Naive thymus-derived CD8-positive, alpha-beta T cell (primary cell): ENCODE data around the gene SLC2A1. TPM values are rescaled to one million over a fixed set of nuclear protein-coding genes. Genes with fewer than 3 reads are reported as not detected.

Source experiments
- ATAC-seq, 2 donors: fragments of 150-1000 bp; cut with Tn5 transposase in 1 of 2; sonication (Bioruptor Pico), chemical (Tn5 transposase) in 1 of 2; 1 replicate in 1 of 2; 2 replicates in 1 of 2; pipeline ENCODE4 v1.10.0; 2021; ENCODE audit warnings: mild to moderate bottlenecking in 2 of 2, moderate library complexity in 2 of 2
- POLR2A ChIA-PET: fragments of 350-600 bp; sonication (Branson Sonifier 250); formaldehyde crosslinking; loops from one replicate; lab custom pipeline; 2021; ENCODE audit warnings: antibody characterized with exemption; lab: Charles Lee
- DNase-seq, 10 donors: peaks; one replicate each; pipeline versions ENCODE4 v3.0.0 to v3.0.0-alpha.2; 2020 to 2022
- H3K27ac Mint-ChIP-seq, 10 donors: one replicate each; pipeline ENCODE4 v1.8.0; 2020 to 2022; ENCODE audit warnings: mild to moderate bottlenecking in 10 of 10, mixed read lengths in 10 of 10, moderate library complexity in 4 of 10, inconsistent platforms in 1 of 10
- H3K27me3 Mint-ChIP-seq, 5 donors: one replicate each; pipeline ENCODE4 v1.8.0; 2021 to 2022; ENCODE audit warnings: mixed read lengths in 5 of 5
- H3K36me3 Mint-ChIP-seq, 3 donors: one replicate each; pipeline ENCODE4 v1.8.0; 2020 to 2022; ENCODE audit warnings: mixed read lengths in 3 of 3, mild to moderate bottlenecking in 2 of 3, inconsistent platforms in 1 of 3
- H3K4me1 Mint-ChIP-seq, 4 donors: one replicate each; pipeline ENCODE4 v1.8.0; 2021 to 2022; ENCODE audit warnings: mixed read lengths in 4 of 4
- H3K4me3 Mint-ChIP-seq, 10 donors: one replicate each; pipeline ENCODE4 v1.8.0; 2020 to 2022; ENCODE audit warnings: mild to moderate bottlenecking in 10 of 10, mixed read lengths in 10 of 10, moderate library complexity in 6 of 10, inconsistent platforms in 1 of 10
- H3K9me3 Mint-ChIP-seq, 9 donors: one replicate each; pipeline ENCODE4 v1.8.0; 2020 to 2022; ENCODE audit warnings: mixed read lengths in 9 of 9, mild to moderate bottlenecking in 3 of 9, inconsistent platforms in 1 of 9, moderate library complexity in 1 of 9
- polyA plus RNA-seq, 3 donors: library from polyadenylated mRNA; unstranded; fragments of 300-500 nt; fragmentation: Illumina TruSeq; gene quantifications; one replicate each; pipeline ENCODE4 v1.2.3, GENCODE V29; 2021
- total RNA-seq, 8 experiments: library from RNA in 2 of 8; stranded (reverse) in 2 of 8; gene quantifications; one replicate each; pipeline ENCODE4 v1.2.3 and lab custom pipeline; 2021 to 2026

Gene SLC2A1
- total and polyA plus RNA-seq, 5 experiments from 2014 or later = 17.7 to 57.3 (median 22.8) TPM

DNA sequence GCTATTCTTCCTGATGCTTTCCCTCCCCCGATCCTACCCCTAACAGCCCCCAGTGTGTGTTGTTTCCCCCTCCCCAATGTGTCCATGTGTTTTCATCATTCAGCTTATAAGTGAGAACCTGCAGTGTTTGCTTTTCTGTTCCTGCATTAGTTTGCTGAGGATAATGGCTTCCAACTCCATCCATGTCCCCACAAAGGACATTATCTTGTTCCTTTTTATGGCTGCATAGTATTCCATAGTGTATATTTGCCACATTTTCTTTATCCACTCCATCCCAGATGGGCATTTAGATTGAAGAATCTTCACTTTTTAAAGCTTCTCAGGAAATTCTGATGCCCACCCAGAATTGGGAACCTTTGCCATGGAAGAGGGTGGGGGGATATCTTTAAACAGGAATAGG, 19.0 kb upstream of the SLC2A1 start:
- no peak for ATAC-seq
- Mint-ChIP-seq H3K4me1 (peaks cover 0 to 9% (median 2%) of the 10 kb centered on the region in 4 donors), H3K27me3 (no peaks in the 10 kb centered on the region), H3K36me3 (peaks cover 0 to 7% (median 4%) of the 10 kb centered on the region in 3 donors), H3K27ac (no peak overlapping the region), H3K9me3 (no peaks in the 10 kb centered on the region), H3K4me3 (no peak overlapping the region)
- DNase-seq = no peak
- POLR2A ChIA-PET = no interaction called here

DNA sequence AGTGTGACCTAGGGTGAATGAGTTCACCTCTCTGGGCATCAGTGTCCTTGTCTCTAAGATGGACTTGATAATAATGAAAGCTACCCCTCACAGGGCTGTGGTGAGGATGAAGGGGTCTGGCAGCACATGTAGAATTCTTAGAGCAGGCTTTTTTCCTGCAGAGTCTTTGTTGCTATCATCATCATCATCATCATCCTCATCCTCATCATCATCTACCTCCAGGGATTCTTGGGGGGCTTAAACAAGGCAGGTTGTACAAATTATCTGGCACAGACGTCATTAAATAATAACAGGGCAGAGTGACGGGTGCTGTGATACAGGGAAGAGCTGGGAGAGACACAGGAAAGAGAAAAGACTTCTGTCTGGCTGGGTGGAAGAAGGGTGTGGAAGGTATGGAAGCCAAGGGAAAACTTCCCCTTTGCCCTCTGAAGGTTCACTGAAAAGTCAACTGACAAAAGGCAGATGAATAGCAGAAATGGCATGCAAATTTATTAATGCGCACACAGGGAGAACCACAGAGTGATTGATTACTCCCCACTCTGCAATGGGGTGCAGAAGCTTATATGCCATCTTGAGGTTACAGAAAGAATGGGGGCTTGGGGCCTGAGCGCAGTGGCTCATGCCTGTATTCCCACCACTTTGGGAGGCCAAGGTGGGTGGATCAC, 17.0 kb upstream of the SLC2A1 start:
- Mint-ChIP-seq H3K36me3 (peaks cover 0 to 4% (median 2%) of the 10 kb centered on the region in 3 donors), H3K27ac (peak overlapping the region in 1 of 10 donors; percentile 20), H3K4me1 (peaks cover 0 to 5% (median 0%) of the 10 kb centered on the region in 4 donors), H3K9me3 (no peaks in the 10 kb centered on the region), H3K27me3 (no peaks in the 10 kb centered on the region), H3K4me3 (no peak overlapping the region)
- no peak for DNase-seq
- POLR2A ChIA-PET = no interaction called here
- ATAC-seq = no peak

GRCh38 chr1:42974767-42975437, 16.2 kb upstream of the SLC2A1 start:
- POLR2A ChIA-PET = interaction anchor here (0.7 kb wide), 1 partner anchor 59 kb away, joined by 3 read pairs; no protein-coding TSS in a partner anchor
- H3K27ac Mint-ChIP-seq = peak overlapping the region in 1 of 10 donors; percentile 15
- no peak overlapping the region for H3K4me3 Mint-ChIP-seq

GRCh38 chr1:42973799-42974198, 15.1 kb upstream of the SLC2A1 start:
- peak overlapping the region in 1 of 10 donors; percentile 47 for H3K27ac Mint-ChIP-seq
- DNase-seq (no peak), ATAC-seq (no peak)
- H3K4me3 Mint-ChIP-seq = no peak overlapping the region
- no peaks in the 10 kb centered on the region for H3K27me3 Mint-ChIP-seq
- no peaks in the 10 kb centered on the region for H3K4me1 Mint-ChIP-seq
- H3K9me3 Mint-ChIP-seq = no peaks in the 10 kb centered on the region
- peaks cover 0 to 3% (median 2%) of the 10 kb centered on the region in 3 donors for H3K36me3 Mint-ChIP-seq
- POLR2A ChIA-PET = interaction anchor here (0.6 kb wide), 1 partner anchor 41 kb away, joined by 3 read pairs; no protein-coding TSS in a partner anchor

More at GRCh38 chr1:42974767-42975437, 16.2 kb upstream of the SLC2A1 start:
- no peaks in the 10 kb centered on the region for H3K9me3 Mint-ChIP-seq
- no peak for ATAC-seq
- H3K4me1 Mint-ChIP-seq = no peaks in the 10 kb centered on the region
- peaks cover 0 to 4% (median 2%) of the 10 kb centered on the region in 3 donors for H3K36me3 Mint-ChIP-seq
- DNase-seq = no peak
- no peaks in the 10 kb centered on the region for H3K27me3 Mint-ChIP-seq

- peaks cover 0 to 3% (median 0%) of the 10 kb centered on the region in 3 donors for H3K36me3 Mint-ChIP-seq
- ATAC-seq (no peak), DNase-seq (no peak)
- H3K27me3 Mint-ChIP-seq = no peaks in the 10 kb centered on the region
- H3K9me3 Mint-ChIP-seq = no peaks in the 10 kb centered on the region
- no peak overlapping the region for H3K4me3 Mint-ChIP-seq
- H3K4me1 Mint-ChIP-seq = no peaks in the 10 kb centered on the region
- POLR2A ChIA-PET = no interaction called here
- H3K27ac Mint-ChIP-seq = no peak overlapping the region
Measured at GRCh38 chr1:42973286-42973685, 14.6 kb upstream of the SLC2A1 start.

GRCh38 chr1:42971841-42972291, 13.2 kb upstream of the SLC2A1 start:
- no peak overlapping the region for H3K27ac Mint-ChIP-seq
- no peak overlapping the region for H3K4me3 Mint-ChIP-seq
- POLR2A ChIA-PET = interaction anchor here (0.6 to 0.7 kb wide), 2 partner anchors 10 to 98 kb away, joined by 3 read pairs; no protein-coding TSS in a partner anchor
- H3K27me3 Mint-ChIP-seq = no peaks in the 10 kb centered on the region
- no peak for DNase-seq
- no peaks in the 10 kb centered on the region for H3K36me3 Mint-ChIP-seq
- no peak for ATAC-seq
- H3K4me1 Mint-ChIP-seq = no peaks in the 10 kb centered on the region
- H3K9me3 Mint-ChIP-seq = no peaks in the 10 kb centered on the region

DNA sequence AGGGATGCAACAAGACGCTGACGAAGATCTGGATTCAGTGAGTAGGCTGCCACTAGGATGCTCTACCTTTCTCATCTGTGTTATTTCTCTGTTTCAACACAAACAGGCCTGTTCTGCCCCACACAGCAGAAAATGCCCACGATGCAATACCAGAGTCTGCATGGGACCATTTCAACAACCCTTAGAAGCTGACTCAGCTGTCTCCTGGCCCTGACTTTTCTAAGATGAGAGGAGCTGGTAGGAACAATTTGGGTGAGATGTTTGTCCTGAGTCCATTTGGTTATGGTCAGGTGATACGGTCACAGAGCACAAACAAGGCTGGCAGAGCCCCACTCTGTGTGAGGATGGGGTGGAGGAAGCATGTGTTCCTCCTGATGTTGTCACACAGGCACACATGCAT, 11.5 kb upstream of the SLC2A1 start:
- ATAC-seq = no peak
- H3K27me3 Mint-ChIP-seq = no peaks in the 10 kb centered on the region
- no peaks in the 10 kb centered on the region for H3K36me3 Mint-ChIP-seq
- H3K4me1 Mint-ChIP-seq = no peaks in the 10 kb centered on the region
- POLR2A ChIA-PET = no interaction called here
- H3K9me3 Mint-ChIP-seq = no peaks in the 10 kb centered on the region
- no peak for DNase-seq
- peak overlapping the region in 1 of 10 donors; percentile 16 for H3K27ac Mint-ChIP-seq
- H3K4me3 Mint-ChIP-seq = no peak overlapping the region

DNA sequence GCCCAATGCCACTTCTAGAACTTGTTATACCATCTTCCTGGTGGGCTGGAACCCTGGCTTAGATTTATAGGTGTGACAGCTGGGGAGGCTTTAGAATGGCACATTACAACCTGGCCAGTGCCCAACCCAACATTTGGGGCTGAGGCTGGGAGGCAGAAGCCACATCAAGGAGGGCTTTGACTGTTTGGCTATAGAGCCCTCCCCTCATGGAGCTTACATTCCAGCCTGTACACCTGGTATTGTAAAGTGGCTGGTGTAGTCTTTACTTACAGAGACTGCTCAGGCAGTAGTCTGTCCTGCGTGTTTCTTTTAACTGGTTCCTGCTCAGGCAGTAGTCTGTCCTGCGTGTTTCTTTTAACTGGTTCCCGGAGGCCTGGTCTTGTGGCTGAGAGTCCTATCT, 10.0 kb upstream of the SLC2A1 start:
- POLR2A ChIA-PET = interaction anchor here (1.0 kb wide), 1 partner anchor 9 kb away, joined by 5 read pairs; no protein-coding TSS in a partner anchor
- ATAC-seq (no peak), DNase-seq (no peak)
- Mint-ChIP-seq H3K4me3 (no peak overlapping the region), H3K36me3 (no peaks in the 10 kb centered on the region), H3K9me3 (no peaks in the 10 kb centered on the region), H3K27me3 (no peaks in the 10 kb centered on the region), H3K27ac (no peak overlapping the region), H3K4me1 (peaks cover under 1 to 2% (median 1%) of the 10 kb centered on the region in 4 donors)

DNA sequence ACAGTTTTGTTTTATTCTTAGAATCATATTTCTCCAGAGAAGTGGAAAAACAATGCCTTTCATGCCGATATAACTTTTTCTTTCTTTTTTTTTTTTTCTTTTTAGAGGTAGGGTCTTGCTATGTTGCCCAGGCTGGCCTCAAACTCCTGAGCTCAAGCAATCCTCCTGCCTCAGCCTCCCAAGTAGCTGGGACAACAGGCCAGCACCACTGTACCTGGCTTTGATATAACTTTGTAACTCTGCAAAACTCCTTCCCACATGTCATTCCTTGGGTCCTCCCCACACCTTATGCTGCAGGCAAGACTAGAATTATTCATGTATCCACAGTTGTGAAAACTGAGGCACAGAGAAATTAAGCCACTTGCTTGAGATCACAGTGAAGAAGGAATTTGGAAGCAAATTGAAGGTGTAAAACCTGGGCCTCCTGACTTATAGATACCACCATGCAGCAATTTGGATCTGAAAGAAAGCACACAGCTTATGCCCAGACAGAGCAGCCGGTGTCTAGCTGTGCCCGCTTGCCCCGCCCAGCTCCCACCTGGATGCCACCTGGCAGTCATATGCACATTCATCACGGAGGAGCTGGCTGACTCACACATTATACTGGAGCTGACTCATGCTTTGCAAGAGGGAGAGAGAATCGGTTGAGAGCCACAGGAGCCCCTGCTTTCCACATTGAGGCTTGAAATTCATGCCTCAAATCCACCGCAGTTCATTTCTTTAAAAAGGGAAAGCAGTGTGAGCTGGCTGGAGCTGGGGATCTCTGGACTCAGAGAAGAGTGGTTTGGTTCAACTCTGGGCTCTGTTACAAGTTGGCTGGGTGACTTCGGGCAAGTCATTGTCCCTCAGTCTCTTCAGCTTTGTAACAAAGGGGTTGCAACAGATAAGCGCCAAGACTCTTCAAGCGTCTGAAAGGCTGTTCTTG, 8.3 kb upstream of the SLC2A1 start:
- POLR2A ChIA-PET = interaction anchor here (0.5 kb wide), 1 partner anchor 195 kb away, joined by 3 read pairs; no protein-coding TSS in a partner anchor
- Mint-ChIP-seq H3K27me3 (no peaks in the 10 kb centered on the region), H3K9me3 (no peaks in the 10 kb centered on the region), H3K36me3 (no peaks in the 10 kb centered on the region), H3K27ac (no peak overlapping the region), H3K4me1 (peaks cover 6 to 19% (median 9%) of the 10 kb centered on the region in 4 donors), H3K4me3 (no peak overlapping the region)
- no peak for ATAC-seq
- DNase-seq = no peak

DNA sequence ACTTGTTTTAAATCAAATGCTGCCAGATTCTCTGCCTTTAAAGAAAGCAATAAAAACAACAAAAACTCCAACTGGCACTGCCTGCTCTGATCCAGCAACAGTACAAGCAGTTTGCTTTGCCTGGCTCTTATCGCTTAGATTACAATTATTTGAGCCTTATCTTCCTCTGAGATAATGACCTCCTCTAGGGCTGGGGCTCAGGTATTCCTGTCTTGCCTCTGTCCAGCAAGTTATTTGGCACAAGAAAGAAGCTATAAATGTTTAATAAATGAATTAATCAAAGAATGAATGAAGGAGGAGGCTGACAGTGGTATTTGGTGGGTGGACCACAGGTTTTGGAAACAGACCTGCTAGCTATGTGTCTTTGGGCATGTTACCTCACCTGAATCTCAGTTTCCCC, 6.7 kb upstream of the SLC2A1 start:
- Mint-ChIP-seq H3K36me3 (no peaks in the 10 kb centered on the region), H3K4me3 (no peak overlapping the region), H3K27me3 (no peaks in the 10 kb centered on the region), H3K4me1 (peaks cover 11 to 30% (median 19%) of the 10 kb centered on the region in 4 donors), H3K27ac (peak overlapping the region in 1 of 10 donors; percentile 18), H3K9me3 (no peaks in the 10 kb centered on the region)
- DNase-seq = no peak
- POLR2A ChIA-PET = interaction anchor here (0.9 to 1.1 kb wide), 2 partner anchors 18 to 33 kb away, joined by 3 to 4 read pairs; no protein-coding TSS in a partner anchor
- no peak for ATAC-seq

DNA sequence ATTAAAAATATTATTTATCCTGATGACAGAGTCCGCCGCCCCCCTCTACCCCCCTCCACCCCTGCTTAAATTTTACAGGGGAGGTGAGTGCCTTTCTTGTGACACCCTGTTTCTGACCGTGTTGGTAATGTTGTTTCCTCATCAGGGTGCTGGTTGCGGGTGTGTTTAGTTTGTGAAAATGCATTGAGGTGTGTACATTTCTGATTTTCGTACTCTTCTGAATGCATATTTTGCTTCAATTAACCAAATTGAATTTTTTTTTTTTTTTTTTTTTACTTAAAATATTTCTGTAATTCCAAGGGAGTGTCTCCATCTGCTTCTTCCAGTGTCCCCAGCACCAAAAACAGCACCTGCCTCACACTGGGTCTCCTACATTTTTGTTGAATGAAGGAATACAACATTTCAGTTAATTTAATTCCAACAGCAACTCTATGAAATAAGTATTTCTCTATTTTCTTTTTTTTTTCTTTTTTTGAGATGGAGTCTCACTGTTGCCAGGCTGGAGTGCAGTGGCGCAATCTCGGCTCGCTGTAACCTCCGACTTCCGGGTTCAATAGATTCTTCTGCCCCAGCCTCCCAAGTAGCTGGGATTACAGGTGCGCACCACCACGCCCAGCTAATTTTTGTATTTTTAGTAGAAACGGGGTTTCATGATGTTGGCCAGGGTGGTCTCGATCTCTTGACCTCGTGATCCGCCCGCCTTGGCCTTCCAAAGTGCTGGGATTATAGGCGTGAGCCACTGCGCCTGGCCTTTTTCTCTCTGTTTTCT, 5.6 kb upstream of the SLC2A1 start:
- Mint-ChIP-seq H3K36me3 (no peaks in the 10 kb centered on the region), H3K27ac (no peak overlapping the region), H3K4me1 (peaks cover 12 to 35% (median 24%) of the 10 kb centered on the region in 4 donors), H3K27me3 (no peaks in the 10 kb centered on the region), H3K9me3 (no peaks in the 10 kb centered on the region), H3K4me3 (no peak overlapping the region)
- POLR2A ChIA-PET = interaction anchor here (1.5 kb wide), 1 partner anchor 12 kb away, joined by 4 read pairs; no protein-coding TSS in a partner anchor
- DNase-seq (no peak), ATAC-seq (no peak)
